HG03025 (cell line): ENCODE data around the gene ASB10.

ENCODE experiments used
- ATAC-seq: cut with Tn5 transposase; IDR thresholded peaks from one replicate; pipeline ENCODE4 v1.9.1; 2021; ENCODE audit warnings: mild to moderate bottlenecking, moderate library complexity; ENCODE audit not compliant: unreplicated experiment, low FRiP score

The ASB10 gene

GRCh38 chr7:151139071-151139790 lies 47.8 kb downstream of the ASB10 start:
- no peak for ATAC-seq

- no peak for ATAC-seq
Observed at GRCh38 chr7:151138153-151138851, 48.7 kb downstream of the ASB10 start.

DNA sequence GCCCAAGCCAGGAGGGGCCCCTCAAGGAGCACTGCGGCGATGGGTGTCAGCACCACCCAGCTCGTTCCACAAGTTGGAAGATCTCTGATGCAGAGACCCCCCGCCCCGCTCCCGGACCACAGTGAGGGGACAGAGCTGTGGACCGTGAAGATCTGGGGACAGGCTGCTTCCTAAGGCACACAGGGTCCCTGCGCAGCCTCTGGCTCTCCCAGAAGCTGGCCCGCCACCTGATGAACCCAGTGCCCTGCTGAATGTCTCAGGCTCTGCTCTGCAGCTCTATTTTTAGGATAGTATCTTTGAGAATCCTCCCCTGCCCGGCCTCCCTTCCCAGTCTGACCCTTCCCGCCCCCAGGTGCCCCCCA lies 49.3 kb downstream of the ASB10 start:
- ATAC-seq: no peak

- no peak for ATAC-seq
Observed at GRCh38 chr7:151137076-151137675, 49.9 kb downstream of the ASB10 start.

DNA sequence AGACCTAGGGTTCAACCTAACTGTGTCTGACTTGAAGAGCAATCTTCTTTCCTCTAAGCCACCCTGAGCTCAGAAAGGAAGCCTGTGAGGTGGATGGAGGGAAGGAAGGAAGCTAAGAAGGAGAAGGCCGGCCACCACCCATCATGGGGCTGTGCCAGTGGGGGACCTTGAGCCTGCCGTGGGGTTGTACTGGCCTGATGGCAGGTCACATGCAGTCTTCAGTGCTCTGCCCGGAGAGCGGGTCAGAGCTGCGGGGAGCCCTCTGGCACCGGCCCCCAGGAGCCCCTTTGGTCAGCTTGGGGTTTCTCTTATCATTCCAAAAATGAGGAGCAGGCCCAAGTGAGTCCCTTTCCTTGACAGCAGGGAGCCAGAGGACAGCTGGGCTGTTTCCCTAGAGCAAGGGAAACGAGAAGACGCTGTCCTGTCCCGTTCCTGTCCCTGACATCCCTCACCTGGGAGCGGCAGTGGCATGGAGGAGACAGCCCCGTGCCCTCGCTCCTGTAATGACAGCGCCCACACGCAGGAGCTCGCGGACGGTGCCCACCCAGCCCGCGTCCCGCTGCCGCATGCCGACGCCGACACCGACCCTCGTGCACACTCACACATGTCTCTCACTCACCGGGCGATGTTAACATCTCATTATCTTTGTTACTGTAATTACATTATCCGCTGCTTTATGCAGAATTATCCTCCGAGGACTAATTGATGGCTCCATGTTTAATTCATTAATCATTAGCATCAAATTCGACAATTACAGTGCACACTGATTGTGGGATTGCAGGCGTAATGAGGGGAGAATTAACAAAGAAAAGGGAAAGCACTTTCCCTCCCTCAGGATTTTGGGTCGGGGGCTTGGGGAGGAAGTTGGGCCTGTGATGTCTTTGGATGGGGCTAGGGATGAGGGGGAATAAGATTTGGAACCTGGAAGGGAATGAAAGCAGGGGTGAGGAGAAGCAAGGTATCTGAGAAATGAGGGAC lies 50.9 kb downstream of the ASB10 start:
- no peak for ATAC-seq

DNA sequence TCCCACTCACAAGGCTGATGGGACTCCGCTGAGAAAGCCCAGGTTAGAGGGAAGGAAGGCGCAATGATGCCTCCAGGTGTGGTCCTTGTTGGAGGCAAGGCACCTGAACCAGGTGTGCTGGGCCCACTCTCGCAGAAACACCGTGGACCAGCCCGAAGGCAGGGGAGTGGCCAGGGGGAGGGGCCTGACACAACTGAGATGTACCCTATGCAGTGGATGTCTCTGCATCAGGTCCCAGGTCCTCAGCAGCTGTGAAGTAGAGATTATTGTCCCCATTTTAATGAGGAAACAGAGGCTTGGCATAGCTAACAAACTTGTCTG lies 51.6 kb downstream of the ASB10 start:
- no peak for ATAC-seq

- ATAC-seq: no peak
Observed at GRCh38 chr7:151134743-151135524, 52.1 kb downstream of the ASB10 start.

GRCh38 chr7:151133986-151134742 lies 52.9 kb downstream of the ASB10 start:
- ATAC-seq: no peak

- no peak for ATAC-seq
Observed at GRCh38 chr7:151133266-151133985, 53.6 kb downstream of the ASB10 start.

DNA sequence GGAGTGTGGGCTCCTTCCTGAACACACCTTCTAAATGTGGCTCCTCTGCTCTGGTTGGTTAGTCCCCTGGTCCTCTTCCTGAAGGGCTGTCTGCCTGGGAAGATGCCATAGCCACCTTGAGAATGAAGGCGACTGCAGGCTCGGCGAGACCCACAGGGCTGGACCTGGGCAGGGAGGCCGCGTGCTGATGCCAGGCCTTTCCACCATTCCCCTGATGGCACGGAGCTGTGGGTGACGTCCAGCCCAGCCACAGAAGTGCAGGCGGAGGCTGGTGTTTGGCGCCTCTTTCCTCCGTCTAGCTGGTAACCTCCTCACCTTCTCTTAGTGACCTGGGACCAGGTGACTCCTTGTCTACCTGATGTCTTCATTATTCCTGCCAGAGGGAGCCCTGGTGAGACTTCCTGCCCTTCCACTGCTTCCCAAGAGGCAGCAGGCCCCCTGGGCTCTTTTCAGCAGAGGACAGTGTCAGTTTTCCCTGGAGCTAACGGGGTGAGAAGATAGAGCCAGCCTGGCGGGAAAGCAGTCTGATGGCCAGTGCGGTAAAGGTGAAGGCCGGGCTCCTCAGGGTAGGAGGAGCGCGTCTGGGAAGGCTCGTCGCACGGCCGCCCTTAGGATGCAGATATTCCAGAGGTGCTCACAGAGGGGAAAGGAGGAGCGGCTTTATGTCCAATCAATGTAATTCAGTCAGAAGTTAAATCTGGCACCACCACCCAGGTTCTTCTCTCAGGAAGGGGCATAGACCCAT lies 54.4 kb downstream of the ASB10 start:
- ATAC-seq: no peak

- no peak for ATAC-seq
Observed at GRCh38 chr7:151131592-151132293, 55.3 kb downstream of the ASB10 start.

DNA sequence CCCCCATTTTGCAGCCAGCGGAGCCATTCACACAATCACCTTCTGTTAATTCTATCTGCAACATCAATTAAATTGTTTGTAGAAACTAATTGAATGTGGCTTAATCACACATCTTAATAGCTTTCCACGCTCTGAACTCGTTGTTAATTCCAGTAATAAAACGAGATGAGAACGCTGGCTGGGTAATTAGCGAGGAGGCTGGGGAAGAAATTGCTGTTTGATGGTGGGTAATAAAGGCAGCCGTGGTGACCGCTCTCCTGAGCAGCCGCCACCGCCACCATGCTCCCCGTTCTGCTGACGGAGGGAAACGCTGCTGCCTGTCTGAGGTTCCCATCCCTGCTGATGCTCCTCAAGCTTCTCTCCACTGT lies 55.8 kb downstream of the ASB10 start:
- no peak for ATAC-seq

- no peak for ATAC-seq
Observed at GRCh38 chr7:151130741-151131157, 56.3 kb downstream of the ASB10 start.

DNA sequence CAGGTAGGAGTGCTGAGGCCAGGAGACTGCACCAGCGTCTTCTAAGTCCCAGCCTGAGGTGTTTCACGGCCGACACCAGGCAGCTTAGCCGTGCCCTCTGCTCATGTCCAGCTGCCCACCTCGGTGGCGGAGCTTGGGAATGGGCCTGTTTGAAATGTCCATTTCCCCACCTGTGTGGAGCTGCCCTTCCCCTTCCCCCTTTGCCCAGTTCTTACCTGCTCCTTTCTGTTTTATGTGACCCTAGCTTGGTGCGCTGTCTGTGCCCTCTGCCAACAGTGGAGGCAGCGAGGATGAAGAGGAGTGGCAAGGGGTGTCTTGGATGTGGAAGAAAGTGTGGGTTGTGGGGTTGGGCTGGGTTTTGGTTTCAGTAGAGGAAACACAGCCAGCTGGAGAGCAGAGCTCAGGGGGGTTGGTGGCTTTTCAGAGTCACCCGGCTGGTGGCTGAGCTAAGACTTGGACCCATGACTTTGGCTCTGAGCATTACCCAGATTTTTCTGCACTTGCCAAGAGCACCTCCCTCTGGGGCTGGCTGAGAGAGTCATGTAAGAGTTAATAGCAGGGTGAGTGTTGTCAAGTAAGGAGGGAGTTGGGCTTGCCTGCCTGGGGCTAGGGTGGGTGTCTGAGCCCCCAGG lies 57.0 kb downstream of the ASB10 start:
- no peak for ATAC-seq

GRCh38 chr7:151129117-151129959 lies 57.7 kb downstream of the ASB10 start:
- ATAC-seq: no peak

DNA sequence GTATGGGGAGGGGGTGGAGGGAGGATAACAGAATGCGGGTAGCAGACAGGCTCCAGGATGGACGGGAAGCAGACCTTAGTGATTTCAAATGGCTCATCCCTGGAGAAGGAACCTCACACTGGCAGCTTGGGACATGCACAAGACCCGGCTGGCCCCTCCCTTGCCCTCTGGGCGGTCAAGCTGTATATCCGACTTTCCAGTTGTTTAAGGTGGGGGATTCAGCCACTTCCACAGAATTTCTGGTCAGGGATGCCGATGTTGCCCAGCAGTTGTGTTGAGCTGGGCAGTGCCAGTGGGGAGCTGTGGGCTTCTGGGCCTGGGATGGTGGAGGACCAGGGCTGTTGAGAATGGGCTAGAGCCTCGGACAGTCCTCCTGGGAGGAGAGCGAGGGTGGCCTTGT lies 58.3 kb downstream of the ASB10 start:
- ATAC-seq: no peak
